A673 (cell line): Measurements from ENCODE around the gene ZBTB25. TPM values are rescaled to one million over a fixed set of nuclear protein-coding genes. Genes with fewer than 3 reads are reported as not detected.

Source experiments
- BruUV-seq: library from RNA; stranded (reverse); fragments of 400-500 nt; replicated peaks from 2 replicates; lab custom pipeline; 2021; lab: Mats Ljungman, UMichigan
- CTCF ChIA-PET: fragments of 300-600 bp; sonication (Branson Sonifier 250); formaldehyde crosslinking; loops from one replicate; lab custom pipeline; 2022; ENCODE audit warnings: antibody characterized with exemption; lab: Charles Lee
- POLR2A ChIA-PET: fragments of 300-600 bp; sonication (Branson Sonifier 250); formaldehyde crosslinking; loops from one replicate; lab custom pipeline; 2022; ENCODE audit warnings: antibody characterized with exemption; ENCODE audit not compliant: low non-redundant PET; lab: Charles Lee
- DNase-seq: peaks from one replicate; pipeline ENCODE4 v3.0.0-alpha.2; 2015; ENCODE audit warnings: low spot score
- H3K27ac ChIP-seq: fragments of 200-600 bp; sonication (generic); 2 replicates; pipeline ENCODE4 v1.5.1; 2016; ENCODE audit warnings: mixed run types, low read depth, mild to moderate bottlenecking, mixed read lengths, antibody characterized with exemption, low read length; ENCODE audit not compliant: poor library complexity, severe bottlenecking
- H3K27me3 ChIP-seq: fragments of 200-600 bp; sonication (generic); replicated peaks from 2 replicates; pipeline ENCODE4 v1.6.1; 2017; ENCODE audit warnings: mixed run types, low read depth, mild to moderate bottlenecking, mixed read lengths, antibody characterized with exemption, low read length; ENCODE audit not compliant: insufficient read depth, poor library complexity
- H3K36me3 ChIP-seq: fragments of 200-600 bp; sonication (generic); 2 replicates; pipeline ENCODE4 v1.6.1; 2016; ENCODE audit warnings: mixed run types, mild to moderate bottlenecking, mixed read lengths, antibody characterized with exemption, low read length; ENCODE audit not compliant: insufficient read depth, poor library complexity, severe bottlenecking
- H3K4me1 ChIP-seq: fragments of 200-600 bp; sonication (generic); 2 replicates; pipeline ENCODE4 v1.6.1; 2017; ENCODE audit warnings: mixed run types, mild to moderate bottlenecking, mixed read lengths, antibody characterized with exemption, low read length; ENCODE audit not compliant: insufficient read depth, poor library complexity, severe bottlenecking
- H3K4me3 ChIP-seq: fragments of 200-600 bp; sonication (generic); 2 replicates; pipeline ENCODE4 v1.5.1; 2016; ENCODE audit warnings: low read depth, mixed run types, mild to moderate bottlenecking, mixed read lengths, low read length; ENCODE audit not compliant: poor library complexity, severe bottlenecking
- H3K9me3 ChIP-seq: fragments of 200-600 bp; sonication (generic); 2 replicates; pipeline ENCODE4 v1.6.1; 2016; ENCODE audit warnings: mixed run types, low read depth, mild to moderate bottlenecking, mixed read lengths, antibody characterized with exemption, low read length; ENCODE audit not compliant: poor library complexity, severe bottlenecking
- EZH2 ChIP-seq: fragments of 200-600 bp; sonication (generic); IDR thresholded peaks from 2 replicates; pipeline ENCODE4 v1.6.1; 2017; ENCODE audit warnings: borderline replicate concordance, low read depth, mild to moderate bottlenecking, mixed read lengths, antibody characterized with exemption, low read length; ENCODE audit not compliant: poor library complexity, severe bottlenecking
- intact Hi-C: fragments of 100-400 bp; cut with micrococcal nuclease; formaldehyde crosslinking; loops from one replicate; pipeline ENCODE4 v1.10.0; 2022; ENCODE audit not compliant: unreplicated experiment
- total RNA-seq: library from RNA; stranded (reverse); gene quantifications from 2 replicates; pipeline ENCODE4 v1.2.3, GENCODE V29; 2021
- TF ChIP-seq, protein P1 (sequence below): fragments of 300-800, 200-600 bp; sonication (generic); conservative IDR thresholded peaks from 2 replicates; pipeline ENCODE4 v1.5.1; 2017; ENCODE audit warnings: low read depth, mild to moderate bottlenecking, antibody characterized with exemption, low read length, moderate library complexity, mixed read lengths

The ZBTB25 gene
- total RNA-seq, 1 experiment from 2014 or later: 11.3 TPM

GRCh38 chr14:64416348-64416932 lies 87.2 kb downstream of the ZBTB25 start:
- BruUV-seq: no TSS peak
- DNase-seq: no peak
- intact Hi-C loops: no loop called here
- H3K36me3 ChIP-seq: peaks cover 72% of the 10 kb centered on the region
- ChIA-PET CTCF (no interaction called here), POLR2A (interaction anchor here (0.7 kb wide), 1 partner anchor 11 kb away, joined by 3 read pairs; no protein-coding TSS in a partner anchor)
- TF ChIP-seq, protein P1, sequence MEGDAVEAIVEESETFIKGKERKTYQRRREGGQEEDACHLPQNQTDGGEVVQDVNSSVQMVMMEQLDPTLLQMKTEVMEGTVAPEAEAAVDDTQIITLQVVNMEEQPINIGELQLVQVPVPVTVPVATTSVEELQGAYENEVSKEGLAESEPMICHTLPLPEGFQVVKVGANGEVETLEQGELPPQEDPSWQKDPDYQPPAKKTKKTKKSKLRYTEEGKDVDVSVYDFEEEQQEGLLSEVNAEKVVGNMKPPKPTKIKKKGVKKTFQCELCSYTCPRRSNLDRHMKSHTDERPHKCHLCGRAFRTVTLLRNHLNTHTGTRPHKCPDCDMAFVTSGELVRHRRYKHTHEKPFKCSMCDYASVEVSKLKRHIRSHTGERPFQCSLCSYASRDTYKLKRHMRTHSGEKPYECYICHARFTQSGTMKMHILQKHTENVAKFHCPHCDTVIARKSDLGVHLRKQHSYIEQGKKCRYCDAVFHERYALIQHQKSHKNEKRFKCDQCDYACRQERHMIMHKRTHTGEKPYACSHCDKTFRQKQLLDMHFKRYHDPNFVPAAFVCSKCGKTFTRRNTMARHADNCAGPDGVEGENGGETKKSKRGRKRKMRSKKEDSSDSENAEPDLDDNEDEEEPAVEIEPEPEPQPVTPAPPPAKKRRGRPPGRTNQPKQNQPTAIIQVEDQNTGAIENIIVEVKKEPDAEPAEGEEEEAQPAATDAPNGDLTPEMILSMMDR: no peak
- no peak for TF ChIP-seq EZH2
- H3K27me3 ChIP-seq: no peaks in the 10 kb centered on the region
- no peak overlapping the region for H3K4me3 ChIP-seq
- H3K27ac ChIP-seq: no peak overlapping the region
- H3K9me3 ChIP-seq: no peaks in the 10 kb centered on the region
- no peaks in the 10 kb centered on the region for H3K4me1 ChIP-seq

GRCh38 chr14:64412237-64412636 lies 91.4 kb downstream of the ZBTB25 start:
- Histone ChIP-seq H3K36me3 (peaks cover 48% of the 10 kb centered on the region), H3K4me1 (no peaks in the 10 kb centered on the region), H3K27me3 (no peaks in the 10 kb centered on the region), H3K27ac (no peak overlapping the region), H3K4me3 (no peak overlapping the region), H3K9me3 (no peaks in the 10 kb centered on the region)
- TF ChIP-seq, protein P1: no peak
- TF ChIP-seq EZH2: no peak
- DNase-seq: no peak
- CTCF ChIA-PET: no interaction called here
- intact Hi-C loops: no loop called here
- POLR2A ChIA-PET: no interaction called here
- no TSS peak for BruUV-seq

- no TSS peak for BruUV-seq
- Histone ChIP-seq H3K9me3 (no peaks in the 10 kb centered on the region), H3K36me3 (peaks cover 35% of the 10 kb centered on the region), H3K4me1 (no peaks in the 10 kb centered on the region), H3K27me3 (no peaks in the 10 kb centered on the region), H3K4me3 (no peak overlapping the region), H3K27ac (no peak overlapping the region)
- CTCF ChIA-PET: no interaction called here
- DNase-seq: no peak
- intact Hi-C loops: no loop called here
- POLR2A ChIA-PET: interaction anchor here (0.6 kb wide), 1 partner anchor 32 kb away, joined by 3 read pairs; no protein-coding TSS in a partner anchor
- TF ChIP-seq, protein P1: no peak
- no peak for TF ChIP-seq EZH2
Observed at GRCh38 chr14:64411001-64411400, 92.6 kb downstream of the ZBTB25 start.
